HepG2 (cell line): ENCODE results near the gene CYBC1. TPM values are rescaled to one million over a fixed set of nuclear protein-coding genes. Genes with fewer than 3 reads are reported as not detected.

Experiments
- CSRNP1 ChIP-seq: sonication (generic); formaldehyde crosslinking; IDR thresholded peaks from 2 replicates; pipeline ENCODE4 v1.8.1; 2023; ENCODE audit warnings: mild to moderate bottlenecking, missing genetic modification reagents
- GABPB1 ChIP-seq: IDR thresholded peaks from 2 replicates; pipeline ENCODE4 v1.6.1; 2016; ENCODE audit warnings: mild to moderate bottlenecking, missing genetic modification reagents, moderate library complexity, missing compliant biosample characterization
- LBX2 ChIP-seq: sonication (generic); formaldehyde crosslinking; IDR thresholded peaks from 2 replicates; pipeline ENCODE4 v1.5.0; 2020; ENCODE audit warnings: missing genetic modification reagents, mild to moderate bottlenecking, borderline replicate concordance
- MAFK ChIP-seq, 2 experiments: IDR thresholded peaks in 1 of 2; conservative IDR thresholded peaks in 1 of 2; 2 replicates each; pipeline ENCODE4 v1.6.1; 2011; ENCODE audit warnings: improper control_type of control experiment in 2 of 2, low read length in 2 of 2
- MAZ ChIP-seq, 2 experiments: sonication (generic) in 1 of 2; formaldehyde crosslinking in 1 of 2; IDR thresholded peaks; 2 replicates each; pipeline versions ENCODE4 v1.5.0 to v1.6.1; 2012 to 2020; ENCODE audit warnings: low read depth in 2 of 2, mild to moderate bottlenecking in 2 of 2, borderline replicate concordance in 1 of 2, improper control_type of control experiment in 1 of 2, low read length in 1 of 2, missing genetic modification reagents in 1 of 2, moderate library complexity in 1 of 2
- MED13 ChIP-seq: sonication (generic); formaldehyde crosslinking; IDR thresholded peaks from 2 replicates; pipeline ENCODE4 v1.5.0; 2020; ENCODE audit warnings: missing genetic modification reagents
- PCBP1 ChIP-seq: fragments of 200-400 bp; formaldehyde crosslinking; IDR thresholded peaks from 2 replicates; pipeline ENCODE4 v1.6.1; 2017; ENCODE audit warnings: mild to moderate bottlenecking, low read depth, low read length, borderline replicate concordance
- SALL1 ChIP-seq: sonication (generic); formaldehyde crosslinking; IDR thresholded peaks from 2 replicates; pipeline ENCODE4 v1.8.0; 2022; ENCODE audit warnings: mild to moderate bottlenecking, missing genetic modification reagents
- SCMH1 ChIP-seq: sonication (generic); formaldehyde crosslinking; IDR thresholded peaks from 2 replicates; pipeline ENCODE4 v1.9.0; 2021; ENCODE audit warnings: missing genetic modification reagents, mild to moderate bottlenecking, borderline replicate concordance
- TEAD3 ChIP-seq: optimal IDR thresholded peaks from 2 replicates; pipeline ENCODE3; 2016; ENCODE audit warnings: borderline replicate concordance
- THYN1 ChIP-seq: sonication (generic); formaldehyde crosslinking; IDR thresholded peaks from 2 replicates; pipeline ENCODE4 v1.8.1; 2023; ENCODE audit warnings: low read depth, mild to moderate bottlenecking, moderate library complexity, missing genetic modification reagents, borderline replicate concordance
- ZBTB42 ChIP-seq: sonication (generic); formaldehyde crosslinking; IDR thresholded peaks from 2 replicates; pipeline ENCODE4 v1.5.0; 2020; ENCODE audit warnings: mild to moderate bottlenecking, missing genetic modification reagents
- ZNF800 ChIP-seq: sonication (generic); formaldehyde crosslinking; IDR thresholded peaks from 2 replicates; pipeline ENCODE4 v1.4.0; 2020; ENCODE audit warnings: missing genetic modification reagents
- polyA plus RNA-seq, 8 experiments: library from polyadenylated mRNA; depleted of rRNA in 3 of 8; stranded (reverse) in 7 of 8; unstranded in 1 of 8; fragments of >200 nt; fragmentation: Illumina TruSeq in 4 of 8; extraction: Trizol in 4 of 8; gene quantifications; 2 replicates each; pipeline versions ENCODE4 v1.2.1 to v1.2.3, GENCODE V29; 2011 to 2016; ENCODE audit warnings: low read depth in 4 of 8, missing spikeins in 1 of 8, mixed read lengths in 1 of 8; ENCODE audit not compliant: insufficient read depth in 1 of 8
- total RNA-seq, 5 experiments: library from RNA; depleted of rRNA; stranded (reverse); fragments of >200 nt; fragmentation: Illumina TruSeq; extraction: Trizol; gene quantifications; 2 replicates each; pipeline ENCODE4 v1.2.3, GENCODE V29; 2016; ENCODE audit warnings: low read depth in 1 of 5
- TF ChIP-seq, protein P1 (sequence below): sonication (generic); formaldehyde crosslinking; IDR thresholded peaks from 2 replicates; pipeline ENCODE4 v1.9.0; 2021; ENCODE audit warnings: missing genetic modification reagents, borderline replicate concordance
- TF ChIP-seq, protein P2 (sequence below): sonication (generic); formaldehyde crosslinking; IDR thresholded peaks from 2 replicates; pipeline ENCODE4 v1.4.0; 2020; ENCODE audit warnings: mild to moderate bottlenecking, low read depth, missing genetic modification reagents
- TF ChIP-seq, protein P3 (sequence below): sonication (generic); formaldehyde crosslinking; IDR thresholded peaks from 2 replicates; pipeline ENCODE4 v1.4.0; 2020; ENCODE audit warnings: mild to moderate bottlenecking, missing genetic modification reagents

Gene CYBC1
- total and polyA plus RNA-seq, 2 of the 13 experiments (the other 11 are each of a cell fraction or from before 2014, with no cell fraction given): 43.4 to 44.1 TPM

- TF ChIP-seq, protein P1, sequence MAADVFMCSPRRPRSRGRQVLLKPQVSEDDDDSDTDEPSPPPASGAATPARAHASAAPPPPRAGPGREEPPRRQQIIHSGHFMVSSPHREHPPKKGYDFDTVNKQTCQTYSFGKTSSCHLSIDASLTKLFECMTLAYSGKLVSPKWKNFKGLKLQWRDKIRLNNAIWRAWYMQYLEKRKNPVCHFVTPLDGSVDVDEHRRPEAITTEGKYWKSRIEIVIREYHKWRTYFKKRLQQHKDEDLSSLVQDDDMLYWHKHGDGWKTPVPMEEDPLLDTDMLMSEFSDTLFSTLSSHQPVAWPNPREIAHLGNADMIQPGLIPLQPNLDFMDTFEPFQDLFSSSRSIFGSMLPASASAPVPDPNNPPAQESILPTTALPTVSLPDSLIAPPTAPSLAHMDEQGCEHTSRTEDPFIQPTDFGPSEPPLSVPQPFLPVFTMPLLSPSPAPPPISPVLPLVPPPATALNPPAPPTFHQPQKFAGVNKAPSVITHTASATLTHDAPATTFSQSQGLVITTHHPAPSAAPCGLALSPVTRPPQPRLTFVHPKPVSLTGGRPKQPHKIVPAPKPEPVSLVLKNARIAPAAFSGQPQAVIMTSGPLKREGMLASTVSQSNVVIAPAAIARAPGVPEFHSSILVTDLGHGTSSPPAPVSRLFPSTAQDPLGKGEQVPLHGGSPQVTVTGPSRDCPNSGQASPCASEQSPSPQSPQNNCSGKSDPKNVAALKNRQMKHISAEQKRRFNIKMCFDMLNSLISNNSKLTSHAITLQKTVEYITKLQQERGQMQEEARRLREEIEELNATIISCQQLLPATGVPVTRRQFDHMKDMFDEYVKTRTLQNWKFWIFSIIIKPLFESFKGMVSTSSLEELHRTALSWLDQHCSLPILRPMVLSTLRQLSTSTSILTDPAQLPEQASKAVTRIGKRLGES (CRISPR knock-in tag): no peak; the same call in 1 of the 2 replicates
- TF ChIP-seq LBX2 (CRISPR knock-in tag) (peak; percentile 75; the same call in 1 of the 2 replicates), MAZ (IDR thresholded peaks at IDR 0.05; ENCODE audit: borderline replicate concordance, low read depth, low read length) (peak; percentile 98), MAZ (CRISPR knock-in tag; IDR thresholded peaks at IDR 0.05; ENCODE audit: low read depth) (peak; percentile 100), ZNF800 (CRISPR knock-in tag) (no peak), SALL1 (CRISPR knock-in tag) (peak; percentile 88), THYN1 (CRISPR knock-in tag) (0 out of 2 replicates have a peak, but pooled peaks have one; percentile 64), GABPB1 (CRISPR knock-in tag) (peak; percentile 77), MED13 (CRISPR knock-in tag) (no peak), MAFK (conservative IDR thresholded peaks at IDR 0.05 in 1 of 2, IDR thresholded peaks at IDR 0.05 in 1 of 2; ENCODE audit: low read length in 2 of 2) (no peak; a peak in 1 of 4 replicates), SCMH1 (CRISPR knock-in tag) (no peak), ZBTB42 (0 out of 2 replicates have a peak, but pooled peaks have one; percentile 56), PCBP1 (no peak), TEAD3 (CRISPR knock-in tag) (peak; percentile 41), CSRNP1 (CRISPR knock-in tag) (peak; percentile 82; the same call in 1 of the 2 replicates)
- TF ChIP-seq, protein P2, sequence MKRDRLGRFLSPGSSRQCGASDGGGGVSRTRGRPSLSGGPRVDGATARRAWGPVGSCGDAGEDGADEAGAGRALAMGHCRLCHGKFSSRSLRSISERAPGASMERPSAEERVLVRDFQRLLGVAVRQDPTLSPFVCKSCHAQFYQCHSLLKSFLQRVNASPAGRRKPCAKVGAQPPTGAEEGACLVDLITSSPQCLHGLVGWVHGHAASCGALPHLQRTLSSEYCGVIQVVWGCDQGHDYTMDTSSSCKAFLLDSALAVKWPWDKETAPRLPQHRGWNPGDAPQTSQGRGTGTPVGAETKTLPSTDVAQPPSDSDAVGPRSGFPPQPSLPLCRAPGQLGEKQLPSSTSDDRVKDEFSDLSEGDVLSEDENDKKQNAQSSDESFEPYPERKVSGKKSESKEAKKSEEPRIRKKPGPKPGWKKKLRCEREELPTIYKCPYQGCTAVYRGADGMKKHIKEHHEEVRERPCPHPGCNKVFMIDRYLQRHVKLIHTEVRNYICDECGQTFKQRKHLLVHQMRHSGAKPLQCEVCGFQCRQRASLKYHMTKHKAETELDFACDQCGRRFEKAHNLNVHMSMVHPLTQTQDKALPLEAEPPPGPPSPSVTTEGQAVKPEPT: no peak
- TF ChIP-seq, protein P3, sequence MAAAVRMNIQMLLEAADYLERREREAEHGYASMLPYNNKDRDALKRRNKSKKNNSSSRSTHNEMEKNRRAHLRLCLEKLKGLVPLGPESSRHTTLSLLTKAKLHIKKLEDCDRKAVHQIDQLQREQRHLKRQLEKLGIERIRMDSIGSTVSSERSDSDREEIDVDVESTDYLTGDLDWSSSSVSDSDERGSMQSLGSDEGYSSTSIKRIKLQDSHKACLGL (CRISPR knock-in tag): peak; percentile 79
These were observed 32.3 kb downstream of the CYBC1 start, which contains the start of the genes HEXD and OGFOD3 (continued) for GRCh38 chr17:82418001-82418986.
